Caki2 (cell line): ENCODE measurements around the gene ISOC1. TPM values are rescaled to one million over a fixed set of nuclear protein-coding genes. Genes with fewer than 3 reads are reported as not detected.

Experiments
- DNase-seq: peaks from one replicate; pipeline ENCODE4 v3.0.0-alpha.2; 2015; ENCODE audit warnings: low read depth
- in situ Hi-C: cut with HindIII; loops from 2 replicates; pipeline ENCODE4 v1.10.0; 2016; ENCODE audit warnings: low sequenced_read_pairs, low pct_unique_long_range_greater_than_20kb, mixed read lengths
- total RNA-seq: library from RNA; depleted of rRNA; stranded (reverse); fragments of >200 nt; shearing (Covaris generic); gene quantifications from 2 replicates; pipeline ENCODE4 v1.2.3, GENCODE V29; 2014; ENCODE audit warnings: low replicate concordance; rRNA removed

The ISOC1 gene
- total RNA-seq = 22.2 and 32.0 TPM in 2 replicates

DNA sequence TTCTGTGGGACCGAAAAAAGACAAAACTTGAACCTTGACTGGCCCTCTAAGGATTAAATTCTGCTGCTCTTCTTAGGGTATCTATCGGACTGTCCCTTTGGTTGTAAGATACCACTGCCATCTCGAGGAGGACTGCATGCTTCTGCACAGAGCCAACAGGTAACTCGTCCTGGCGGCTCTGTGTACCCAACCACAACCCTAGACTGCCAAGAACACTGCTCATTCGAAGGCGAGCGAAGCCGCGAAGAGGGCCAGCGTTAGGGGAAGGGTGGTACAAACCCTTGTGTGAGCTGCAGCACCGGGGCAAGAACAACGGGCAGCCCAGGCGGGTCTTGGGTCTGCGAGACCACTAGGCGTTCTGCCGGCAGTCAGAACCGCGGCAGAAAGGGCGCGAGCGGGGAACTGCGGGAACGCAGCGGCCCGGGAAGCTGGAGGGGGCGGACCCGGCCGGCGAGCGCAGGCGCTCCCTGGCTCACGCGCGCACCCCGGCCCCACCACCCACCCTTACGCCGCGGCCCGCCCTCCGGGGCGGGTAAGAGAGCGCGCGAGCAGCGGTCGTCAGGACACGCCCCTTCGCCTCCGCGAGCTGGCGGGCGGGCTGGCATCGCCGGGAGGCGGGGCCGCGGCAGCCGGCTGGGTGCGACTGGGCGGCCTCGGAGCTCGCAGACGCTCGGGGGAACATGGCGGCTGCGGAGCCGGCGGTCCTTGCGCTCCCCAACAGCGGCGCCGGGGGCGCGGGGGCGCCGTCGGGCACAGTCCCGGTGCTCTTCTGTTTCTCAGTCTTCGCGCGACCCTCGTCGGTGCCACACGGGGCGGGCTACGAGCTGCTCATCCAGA is at the start of gene ISOC1:
TSS of gene ISOC1 (plus strand) at position 663 of the 837 bp plus-strand sequence. CDS start at position 681, 18 bp downstream.
- in situ Hi-C loops = no loop called here
- DNase-seq = peak; percentile 91

DNA sequence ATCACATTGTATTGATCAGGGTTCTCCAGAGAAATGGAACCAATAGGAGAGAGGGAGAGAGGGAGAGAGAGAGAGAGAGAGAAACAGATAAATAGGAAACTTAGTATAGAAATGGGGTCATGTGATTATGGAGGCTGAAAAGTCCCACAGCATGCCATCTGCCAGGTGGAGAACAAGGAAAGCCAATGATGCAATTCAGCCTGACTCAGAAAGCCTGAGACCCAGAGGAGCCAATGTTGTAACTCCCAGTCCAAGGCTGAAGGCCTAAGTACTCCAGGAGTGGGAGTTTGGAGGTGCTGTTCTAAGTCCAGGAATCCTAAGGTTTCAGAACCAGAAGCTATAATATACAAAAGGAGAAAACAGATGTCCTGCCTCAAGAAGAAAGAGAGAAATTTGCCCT is 48.4 kb upstream of the ISOC1 start:
- DNase-seq = no peak
- in situ Hi-C loops = no loop called here

DNA sequence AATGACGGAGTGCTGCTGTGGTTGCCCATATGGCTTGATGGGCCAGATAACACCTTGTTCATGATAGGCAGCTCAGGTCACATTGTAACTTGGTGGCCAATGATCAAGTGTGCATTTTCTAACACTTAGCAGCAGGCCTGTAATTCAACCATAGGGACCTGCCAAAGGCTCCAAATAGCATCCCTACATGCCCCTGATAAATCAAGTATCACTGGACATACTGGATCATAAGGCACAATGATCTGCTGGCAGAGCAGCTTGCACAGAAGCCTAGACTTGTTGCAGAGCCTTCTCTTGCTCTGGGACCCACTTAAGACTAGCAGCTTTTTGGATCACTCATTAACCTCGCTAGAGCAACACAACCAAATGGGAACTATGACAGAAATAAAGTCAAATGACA is 46.0 kb upstream of the ISOC1 start:
- in situ Hi-C loops = no loop called here
- no peak for DNase-seq

DNA sequence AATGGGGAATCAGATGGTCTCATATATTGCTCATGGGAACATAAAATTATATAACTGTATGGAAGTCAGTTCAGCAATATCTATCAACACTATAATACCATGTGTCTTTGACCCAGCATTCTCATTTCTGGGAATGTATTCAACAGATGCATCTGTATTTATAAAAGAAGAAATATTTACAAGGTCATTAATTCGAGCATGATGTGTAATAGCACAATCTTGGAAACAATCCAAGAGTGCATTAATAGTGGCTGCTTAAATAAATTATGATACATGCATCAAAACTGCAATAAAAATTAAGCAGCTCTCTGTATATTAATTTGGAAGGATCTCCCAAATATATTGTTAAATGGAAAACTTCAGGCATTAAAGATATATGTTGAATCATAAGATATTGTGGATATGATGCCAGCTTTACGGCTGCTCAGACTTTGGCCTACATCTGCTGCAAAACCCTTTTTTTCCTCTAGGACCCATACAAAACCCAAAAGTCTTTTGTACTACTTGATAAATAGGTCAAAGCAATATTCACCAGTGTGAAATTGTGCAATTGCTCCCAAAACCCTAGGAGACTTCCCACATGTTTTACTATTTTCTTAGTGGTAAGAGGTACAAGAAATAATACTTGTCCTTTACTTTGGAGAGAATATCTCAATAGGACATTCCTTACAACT is 45.3 kb upstream of the ISOC1 start:
- no peak for DNase-seq
- in situ Hi-C loops = no loop called here

DNA sequence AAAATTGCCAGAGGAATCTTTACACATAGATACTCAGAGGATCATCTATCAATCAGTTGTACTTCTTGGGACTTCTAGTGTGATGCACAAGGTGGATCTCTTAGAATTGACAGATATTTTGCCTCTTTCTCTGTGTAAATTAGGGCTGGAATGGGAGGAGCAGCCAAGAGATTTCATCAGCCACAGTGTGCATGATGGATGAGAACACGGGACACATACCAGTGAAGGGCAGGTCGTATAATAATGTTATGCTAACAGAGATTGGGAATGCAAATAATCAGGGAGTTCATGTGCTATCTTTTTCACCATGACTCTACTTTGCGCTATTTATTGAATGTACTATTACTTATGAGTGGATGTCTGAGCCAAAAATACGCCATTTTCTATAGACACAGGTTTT is 43.3 kb upstream of the ISOC1 start:
- DNase-seq = no peak
- in situ Hi-C loops = no loop called here

DNA sequence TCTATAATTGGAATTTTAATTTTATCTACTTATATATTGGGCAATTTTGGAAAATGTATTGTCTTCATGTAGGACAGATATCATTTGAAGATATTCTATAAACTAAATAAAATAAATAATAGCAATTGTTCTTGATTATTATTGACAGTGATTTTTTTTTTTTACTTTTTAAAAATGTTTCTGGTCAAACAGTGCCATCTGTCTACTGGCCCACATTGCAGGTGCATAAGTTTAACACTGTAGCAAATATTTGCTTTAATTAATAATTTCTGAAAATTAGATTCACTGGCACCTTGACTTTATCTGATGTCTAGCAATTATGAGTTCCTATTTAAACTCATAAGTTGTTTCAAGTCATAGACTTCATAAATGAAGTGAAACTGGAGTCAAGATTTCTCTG is 41.1 kb upstream of the ISOC1 start:
- DNase-seq = no peak
- in situ Hi-C loops = no loop called here

DNA sequence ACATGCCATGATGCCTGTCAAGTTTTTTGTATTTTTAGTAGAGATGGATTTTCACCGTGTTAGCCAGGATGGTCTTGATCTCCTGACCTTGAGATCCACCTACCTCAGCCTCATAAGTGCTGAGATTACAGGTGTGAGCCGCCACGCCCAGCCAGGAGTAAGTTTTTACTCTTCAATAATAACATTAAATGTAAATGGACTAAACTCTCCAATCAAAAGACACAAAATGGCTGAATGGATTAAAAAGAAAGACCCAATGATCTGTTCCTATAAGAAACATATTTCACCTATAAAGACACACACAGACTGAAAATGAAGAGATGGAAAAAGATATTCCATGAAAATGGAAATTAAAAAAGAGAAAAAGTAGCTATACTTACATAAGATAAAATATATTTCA is 37.2 kb upstream of the ISOC1 start:
- in situ Hi-C loops = no loop called here
- no peak for DNase-seq

DNA sequence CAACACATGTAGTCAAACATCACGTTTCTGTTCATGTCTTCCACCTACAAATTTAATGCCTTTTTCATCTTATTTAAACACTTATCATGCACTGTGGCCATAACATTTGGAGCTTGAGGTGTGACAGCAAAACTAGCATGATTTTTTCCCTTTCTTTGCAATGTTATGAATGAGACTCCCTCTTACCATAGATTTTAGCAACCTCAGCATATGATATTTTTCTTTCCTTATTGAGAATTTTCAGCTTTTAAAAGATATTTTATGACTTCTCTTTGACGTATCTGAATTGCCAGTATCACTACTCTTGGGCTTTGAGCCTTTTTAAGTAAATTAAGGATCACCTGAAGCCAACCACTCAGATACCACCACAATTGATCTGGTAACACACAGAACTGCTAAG is 32.7 kb upstream of the ISOC1 start:
- DNase-seq = no peak
- in situ Hi-C loops = no loop called here

DNA sequence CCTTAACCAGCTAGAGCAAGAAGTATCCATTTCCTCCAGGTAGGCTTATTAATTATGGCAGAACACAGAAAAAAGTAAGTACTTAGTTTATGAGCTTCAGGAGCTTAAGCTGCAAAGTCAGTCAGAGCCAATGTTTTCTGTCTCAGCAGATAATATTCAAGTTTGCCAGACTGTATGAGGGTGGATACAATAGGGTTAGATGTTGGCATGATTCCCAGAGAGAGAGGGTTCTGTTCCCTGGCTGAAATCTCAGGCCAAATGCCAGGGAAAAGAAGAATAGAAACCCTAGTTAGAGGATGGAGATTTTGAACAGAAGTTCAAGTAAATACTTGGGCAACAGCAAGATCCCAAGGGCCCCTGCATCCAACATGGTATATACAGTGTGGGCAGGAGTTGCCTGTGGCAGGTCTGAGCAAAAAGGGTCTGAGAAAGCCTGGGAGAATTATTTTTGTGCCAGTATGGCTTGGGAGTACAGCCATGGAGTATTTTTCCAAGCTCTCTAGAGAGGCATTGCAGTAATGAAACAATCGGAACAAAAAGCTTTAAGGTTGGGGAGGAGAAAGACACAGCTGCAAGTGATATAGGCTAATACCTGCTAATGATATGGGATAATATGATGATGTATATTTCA is 31.0 kb upstream of the ISOC1 start:
- in situ Hi-C loops = no loop called here
- no peak for DNase-seq

DNA sequence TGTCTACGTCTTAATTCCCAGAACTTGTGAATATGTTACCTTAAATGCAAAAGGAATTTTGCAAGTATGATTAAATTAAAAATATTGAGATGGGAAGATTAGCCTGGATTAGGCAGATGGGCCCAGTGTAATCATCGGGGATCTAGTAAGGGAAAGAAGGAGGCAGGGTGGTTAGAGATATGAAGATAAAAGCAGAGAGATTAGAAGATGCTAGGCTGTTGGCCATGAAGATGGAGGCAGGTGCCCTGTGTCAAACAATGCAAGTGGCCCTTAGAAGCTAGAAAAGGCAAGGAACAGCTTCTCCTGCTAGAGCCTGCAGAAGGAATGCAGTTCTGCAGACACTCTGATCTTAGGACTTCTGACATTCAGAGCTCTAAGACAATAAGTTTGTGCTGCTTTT is 28.8 kb upstream of the ISOC1 start:
- no peak for DNase-seq
- in situ Hi-C loops = no loop called here

DNA sequence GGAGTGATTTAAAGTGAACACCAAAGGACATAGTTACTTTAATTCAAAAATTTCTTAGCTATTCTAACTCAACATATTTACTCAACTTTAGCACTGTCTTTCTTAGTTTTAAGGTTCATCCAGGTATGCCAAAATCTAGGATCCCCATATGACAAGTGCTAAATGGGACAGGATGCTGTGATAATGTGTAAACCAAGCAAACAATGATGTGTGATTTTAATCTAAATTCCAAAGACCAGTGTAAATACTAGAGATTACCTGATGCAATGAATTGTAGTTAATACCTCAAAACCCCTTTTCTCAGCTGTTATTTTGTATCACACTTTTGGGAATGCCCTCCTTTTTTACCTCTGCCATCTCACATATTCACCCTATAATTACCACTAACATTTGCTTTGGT is 26.8 kb upstream of the ISOC1 start:
- DNase-seq = no peak
- in situ Hi-C loops = no loop called here

DNA sequence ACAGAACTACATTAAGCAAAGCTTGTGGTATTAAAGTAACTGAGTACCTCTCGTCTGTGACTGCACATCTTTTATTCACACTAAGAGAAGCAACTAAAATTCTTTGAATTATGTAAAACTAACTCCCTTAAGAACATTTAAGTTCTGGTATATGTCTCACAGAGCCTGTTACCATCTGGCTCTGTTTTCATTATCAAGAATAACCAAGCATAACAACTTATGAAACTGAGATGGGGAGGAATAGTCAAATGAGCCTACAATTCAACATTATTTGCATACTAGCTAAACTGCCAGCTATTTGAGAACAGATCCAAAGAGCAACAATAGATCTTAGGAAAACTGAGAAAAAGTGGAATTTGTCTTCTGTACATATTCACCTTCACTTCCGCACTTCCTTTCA is 25.3 kb upstream of the ISOC1 start:
- DNase-seq = no peak
- in situ Hi-C loops = no loop called here

DNA sequence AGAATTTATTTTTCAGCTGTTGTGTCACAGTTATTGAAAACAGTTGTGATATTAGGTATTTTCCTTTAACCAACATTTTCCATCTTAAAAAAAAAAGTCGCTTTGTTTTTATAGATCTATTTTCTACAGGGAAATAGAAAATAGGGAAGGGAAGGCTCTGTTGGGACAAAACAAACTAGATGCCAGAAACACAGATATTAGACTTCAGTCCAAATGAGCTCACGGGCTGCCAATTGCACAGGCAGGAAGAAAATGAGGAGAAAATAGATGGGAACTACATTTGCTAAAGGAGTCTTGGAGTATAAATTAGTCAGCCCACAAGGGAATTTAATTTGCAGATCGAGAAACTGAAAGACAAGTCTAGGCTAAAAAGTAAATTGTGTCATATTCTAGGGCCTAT is 21.4 kb upstream of the ISOC1 start:
- in situ Hi-C loops = no loop called here
- DNase-seq = no peak

DNA sequence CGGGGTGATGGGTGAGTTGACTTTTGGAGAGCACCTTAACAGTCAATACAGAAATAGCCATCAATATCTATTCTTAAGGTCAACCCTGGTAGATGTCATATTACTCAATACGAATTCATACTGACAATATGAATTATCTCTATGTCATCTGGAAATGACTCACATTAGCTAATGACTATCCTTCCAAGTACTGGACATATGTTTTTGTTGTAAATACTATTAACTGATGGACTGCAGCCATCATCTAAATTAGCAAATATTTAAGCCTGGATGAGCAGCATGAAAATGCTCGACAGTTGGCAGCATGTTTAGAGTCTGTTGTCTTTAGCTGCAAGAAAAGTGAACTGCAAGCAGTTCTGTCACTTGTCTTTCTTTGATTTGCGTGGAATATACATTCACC is 19.6 kb upstream of the ISOC1 start:
- in situ Hi-C loops = no loop called here
- DNase-seq = no peak

DNA sequence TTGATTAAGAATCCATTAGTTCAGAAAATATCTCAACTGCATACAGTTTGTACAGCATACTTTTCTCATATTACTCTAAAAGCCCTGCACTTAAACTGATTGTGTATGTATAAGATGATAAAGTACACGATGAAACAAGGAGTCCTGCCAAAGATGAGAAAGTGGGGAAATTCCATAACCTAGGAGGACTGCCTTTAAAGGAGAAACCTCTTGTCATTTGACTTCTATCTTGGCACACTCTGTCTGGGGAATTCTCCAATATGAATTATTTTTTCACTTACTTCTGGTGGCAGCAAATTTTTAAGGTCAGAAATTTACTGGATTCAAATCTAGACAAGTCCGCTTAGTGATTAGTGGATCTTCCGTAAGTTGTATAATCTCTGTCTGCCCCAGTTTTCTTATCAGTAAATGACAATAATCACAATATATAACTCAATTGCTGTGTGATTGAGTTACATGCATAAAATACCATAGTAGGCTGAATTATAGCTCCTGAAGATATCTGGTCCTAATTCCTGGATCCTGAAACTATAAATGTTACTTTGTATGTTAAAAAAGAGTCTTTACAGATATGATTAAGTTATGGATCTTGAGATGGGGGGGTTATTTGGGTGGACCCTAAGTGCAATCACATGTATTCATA is 17.0 kb upstream of the ISOC1 start:
- in situ Hi-C loops = no loop called here
- DNase-seq = no peak

DNA sequence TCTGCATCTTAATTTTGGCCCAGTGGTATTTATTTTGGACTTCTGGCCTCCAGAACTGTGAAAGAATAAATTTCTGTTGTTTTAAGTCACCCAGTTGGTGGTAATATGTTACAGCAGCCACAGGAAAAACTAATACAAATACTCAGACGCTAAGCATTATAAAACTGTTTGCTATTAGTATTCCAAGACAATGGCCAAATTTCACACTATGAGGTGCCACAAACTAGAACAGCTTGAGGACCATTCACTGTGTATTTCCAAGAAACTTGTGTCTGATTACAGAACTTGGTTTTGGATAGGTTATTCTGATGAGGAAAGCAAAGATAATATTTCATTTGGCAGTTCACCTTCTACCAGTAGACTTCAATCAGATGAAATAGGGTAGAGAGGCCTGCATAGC is 16.3 kb upstream of the ISOC1 start:
- DNase-seq = no peak
- in situ Hi-C loops = no loop called here

DNA sequence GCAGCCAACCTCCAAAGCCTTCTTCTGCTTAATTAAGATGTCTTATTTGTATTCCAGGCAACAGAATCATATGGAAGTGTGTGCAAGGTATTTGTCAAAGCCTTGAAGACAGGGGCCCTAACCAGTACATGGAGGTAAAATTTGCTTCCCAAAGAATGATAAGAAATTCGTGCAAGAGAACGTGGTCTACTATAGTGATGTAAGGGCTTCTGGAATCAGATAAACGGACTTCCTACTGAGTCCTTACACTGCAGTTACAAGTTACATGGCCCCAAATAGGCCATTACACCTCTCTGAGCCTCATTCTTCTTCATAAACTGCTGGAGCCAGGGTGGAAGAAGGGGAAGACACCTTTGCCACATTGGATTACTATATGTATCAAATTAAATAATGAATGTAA is 15.9 kb upstream of the ISOC1 start:
- in situ Hi-C loops = no loop called here
- no peak for DNase-seq

DNA sequence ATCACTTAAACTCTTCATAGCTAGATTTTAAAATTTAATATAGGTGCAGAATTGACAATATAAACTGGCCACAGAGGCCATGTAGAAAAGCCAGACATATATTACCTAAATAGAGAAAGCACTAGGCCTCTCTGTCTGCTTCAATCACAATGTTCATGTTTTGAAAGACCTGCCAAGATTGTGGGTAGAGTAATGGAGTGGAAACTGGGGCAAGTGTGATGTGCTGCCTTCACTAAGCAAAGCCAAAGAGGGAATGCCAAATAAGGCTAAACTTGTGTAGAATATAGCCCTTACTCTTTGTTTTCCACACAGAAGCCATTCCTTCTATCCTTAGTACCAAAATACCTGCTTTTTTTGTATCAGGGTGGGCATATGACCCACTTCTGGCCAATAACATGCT is 15.1 kb upstream of the ISOC1 start:
- in situ Hi-C loops = no loop called here
- no peak for DNase-seq

DNA sequence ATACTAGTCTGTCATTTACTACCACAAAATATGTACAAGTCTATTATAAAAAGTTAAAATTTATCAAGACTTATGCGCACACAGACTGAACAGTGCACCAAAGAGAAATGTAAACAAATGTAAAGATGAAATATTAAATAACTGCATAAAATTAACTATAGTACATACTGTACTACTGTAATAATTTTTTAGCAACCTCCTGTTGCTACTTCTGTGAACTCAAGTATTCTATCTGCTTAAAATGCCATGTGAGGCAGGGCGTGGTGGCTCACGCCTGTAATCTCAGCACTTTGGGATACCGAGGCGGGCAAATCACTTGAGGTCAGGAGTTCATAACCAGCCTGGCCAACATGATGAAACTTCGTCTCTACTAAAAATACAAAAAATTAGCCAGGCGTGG is 13.8 kb upstream of the ISOC1 start:
- DNase-seq = no peak
- in situ Hi-C loops = no loop called here
